Neutrophil (primary cell): Measurements from ENCODE around the gene EVI2B.

ENCODE experiments used
- H3K27ac ChIP-seq: fragments of 200-600 bp; sonication (generic); 2 replicates; pipeline ENCODE4 v1.5.1; 2016; ENCODE audit warnings: mild to moderate bottlenecking, moderate library complexity
- H3K27me3 ChIP-seq: fragments of 200-600 bp; sonication (generic); 2 replicates; pipeline ENCODE4 v1.6.0; 2016; ENCODE audit warnings: mild to moderate bottlenecking
- H3K36me3 ChIP-seq: fragments of 200-600 bp; sonication (generic); 2 replicates; pipeline ENCODE4 v1.5.1; 2017
- H3K4me1 ChIP-seq, 2 experiments: fragments of 200-600 bp in 1 of 2; sonication (generic) in 1 of 2; 1 replicate in 1 of 2; 2 replicates in 1 of 2; pipeline versions ENCODE4 v1.5.1 to v1.6.1; 2013 to 2016; ENCODE audit warnings: low read depth in 1 of 2, low read length in 1 of 2, mild to moderate bottlenecking in 1 of 2, moderate library complexity in 1 of 2; ENCODE audit not compliant: control insufficient read depth in 1 of 2, insufficient read depth in 1 of 2
- H3K4me3 ChIP-seq, 2 experiments: fragments of 200-600 bp in 1 of 2; sonication (generic) in 1 of 2; 1 replicate in 1 of 2; 2 replicates in 1 of 2; pipeline ENCODE4 v1.5.1; 2013 to 2016; ENCODE audit warnings: low read depth in 1 of 2, low read length in 1 of 2, mild to moderate bottlenecking in 1 of 2, moderate library complexity in 1 of 2
- H3K9me3 ChIP-seq: fragments of 200-600 bp; sonication (generic); 2 replicates; pipeline ENCODE4 v1.5.1; 2016
- TF ChIP-seq, protein P1 (sequence below): fragments of 200-600 bp; sonication (generic); IDR thresholded peaks from 2 replicates; pipeline ENCODE4 v1.5.1; 2016; ENCODE audit warnings: antibody characterized with exemption

Gene EVI2B

DNA sequence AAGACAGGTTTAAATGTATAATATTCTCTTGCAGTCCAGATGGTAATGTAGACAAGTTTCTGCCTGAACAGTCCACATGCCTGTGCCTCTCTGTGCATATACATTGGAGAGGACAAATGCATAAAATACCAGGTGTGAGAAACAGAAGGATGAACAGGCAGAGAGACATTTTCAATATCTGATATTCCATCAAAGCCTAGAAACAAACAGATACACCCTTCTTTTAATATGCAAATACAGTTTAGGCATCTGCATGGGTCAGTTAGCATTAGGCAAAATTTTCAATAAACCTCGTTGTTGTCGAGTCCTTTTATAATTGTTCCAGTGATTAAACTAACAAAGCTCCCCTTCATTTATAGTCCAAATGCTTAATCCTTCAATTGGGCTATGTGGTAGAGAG lies 17.7 kb downstream of the EVI2B start:
- no peaks in the 10 kb centered on the region for H3K27me3 ChIP-seq
- H3K27ac ChIP-seq, result no peak overlapping the region
- H3K4me1 ChIP-seq, result no peaks in the 10 kb centered on the region
- H3K4me3 ChIP-seq, result no peak overlapping the region
- H3K9me3 ChIP-seq, result no peaks in the 10 kb centered on the region
- TF ChIP-seq, protein P1, sequence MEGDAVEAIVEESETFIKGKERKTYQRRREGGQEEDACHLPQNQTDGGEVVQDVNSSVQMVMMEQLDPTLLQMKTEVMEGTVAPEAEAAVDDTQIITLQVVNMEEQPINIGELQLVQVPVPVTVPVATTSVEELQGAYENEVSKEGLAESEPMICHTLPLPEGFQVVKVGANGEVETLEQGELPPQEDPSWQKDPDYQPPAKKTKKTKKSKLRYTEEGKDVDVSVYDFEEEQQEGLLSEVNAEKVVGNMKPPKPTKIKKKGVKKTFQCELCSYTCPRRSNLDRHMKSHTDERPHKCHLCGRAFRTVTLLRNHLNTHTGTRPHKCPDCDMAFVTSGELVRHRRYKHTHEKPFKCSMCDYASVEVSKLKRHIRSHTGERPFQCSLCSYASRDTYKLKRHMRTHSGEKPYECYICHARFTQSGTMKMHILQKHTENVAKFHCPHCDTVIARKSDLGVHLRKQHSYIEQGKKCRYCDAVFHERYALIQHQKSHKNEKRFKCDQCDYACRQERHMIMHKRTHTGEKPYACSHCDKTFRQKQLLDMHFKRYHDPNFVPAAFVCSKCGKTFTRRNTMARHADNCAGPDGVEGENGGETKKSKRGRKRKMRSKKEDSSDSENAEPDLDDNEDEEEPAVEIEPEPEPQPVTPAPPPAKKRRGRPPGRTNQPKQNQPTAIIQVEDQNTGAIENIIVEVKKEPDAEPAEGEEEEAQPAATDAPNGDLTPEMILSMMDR, result no peak
- H3K36me3 ChIP-seq, result no peaks in the 10 kb centered on the region

- Histone ChIP-seq H3K4me3 (no peak overlapping the region), H3K9me3 (no peaks in the 10 kb centered on the region), H3K36me3 (no peaks in the 10 kb centered on the region), H3K4me1 (no peaks in the 10 kb centered on the region), H3K27me3 (no peaks in the 10 kb centered on the region), H3K27ac (no peak overlapping the region)
- TF ChIP-seq, protein P1, result no peak
Measured at GRCh38 chr17:31295489-31295871, 18.4 kb downstream of the EVI2B start.

GRCh38 chr17:31294820-31295488 lies 18.9 kb downstream of the EVI2B start:
- TF ChIP-seq, protein P1, result no peak
- no peaks in the 10 kb centered on the region for H3K36me3 ChIP-seq

GRCh38 chr17:31294231-31294630 lies 19.6 kb downstream of the EVI2B start:
- Histone ChIP-seq H3K36me3 (no peaks in the 10 kb centered on the region), H3K4me1 (no peaks in the 10 kb centered on the region), H3K4me3 (no peak overlapping the region), H3K27me3 (no peaks in the 10 kb centered on the region), H3K27ac (no peak overlapping the region), H3K9me3 (no peaks in the 10 kb centered on the region)
- TF ChIP-seq, protein P1, result no peak

More at GRCh38 chr17:31294820-31295488, 18.9 kb downstream of the EVI2B start:
- H3K27me3 ChIP-seq, result no peaks in the 10 kb centered on the region
- H3K4me1 ChIP-seq, result no peaks in the 10 kb centered on the region
- H3K4me3 ChIP-seq, result no peak overlapping the region
- no peak overlapping the region for H3K27ac ChIP-seq
- no peaks in the 10 kb centered on the region for H3K9me3 ChIP-seq

GRCh38 chr17:31293581-31293980 lies 20.3 kb downstream of the EVI2B start:
- TF ChIP-seq, protein P1, result no peak

More at GRCh38 chr17:31293581-31293980, 20.3 kb downstream of the EVI2B start:
- no peaks in the 10 kb centered on the region for H3K9me3 ChIP-seq
- H3K4me3 ChIP-seq, result no peak overlapping the region
- no peaks in the 10 kb centered on the region for H3K27me3 ChIP-seq
- no peaks in the 10 kb centered on the region for H3K4me1 ChIP-seq
- H3K27ac ChIP-seq, result no peak overlapping the region
- H3K36me3 ChIP-seq, result no peaks in the 10 kb centered on the region
